Measurements from ENCODE around the gene C1orf21.

Gene C1orf21

GRCh38 chr1:184356891-184357290 is 29.9 kb upstream of the C1orf21 start:
- H3K27me3 ChIP-seq (ENCODE audit: insufficient read depth, low read length, poor library complexity, severe bottlenecking), result no peaks in the 10 kb centered on the region
- H3K4me1 ChIP-seq (ENCODE audit: insufficient read depth, low read length, poor library complexity, severe bottlenecking), result no peaks in the 10 kb centered on the region
- no peak overlapping the region for H3K4me3 ChIP-seq (ENCODE audit: low read length, poor library complexity, severe bottlenecking)
- no peaks in the 10 kb centered on the region for H3K9me3 ChIP-seq (ENCODE audit: insufficient read depth, low read depth, low read length)
- H3K9me2 ChIP-seq (replicated peaks; ENCODE audit: low read depth, low read length), result no peaks in the 10 kb centered on the region
- TF ChIP-seq EZH2phosphoT487 (IDR thresholded peaks at IDR 0.05; ENCODE audit: borderline replicate concordance) (no peak), CTCF (conservative IDR thresholded peaks at IDR 0.05; ENCODE audit: low read length) (no peak)
- no peaks in the 10 kb centered on the region for H3F3A ChIP-seq (ENCODE audit: low read depth)
- H3K9ac ChIP-seq (ENCODE audit: low read depth, low read length, poor library complexity, severe bottlenecking), result no peak overlapping the region
- no peaks in the 10 kb centered on the region for H4K20me1 ChIP-seq (ENCODE audit: insufficient read depth, low read length, poor library complexity, severe bottlenecking)
- no peaks in the 10 kb centered on the region for H3K36me3 ChIP-seq (ENCODE audit: insufficient read depth, low read length)
- no peaks in the 10 kb centered on the region for H3K79me2 ChIP-seq (ENCODE audit: insufficient read depth, low read length)
- no peak overlapping the region for H3K4me2 ChIP-seq (ENCODE audit: low read depth, low read length, poor library complexity, severe bottlenecking)
- H2AFZ ChIP-seq (ENCODE audit: low read length), result no peak overlapping the region

GRCh38 chr1:184358256-184358655 is 28.6 kb upstream of the C1orf21 start:
- Histone ChIP-seq H3K79me2 (ENCODE audit: insufficient read depth, low read length) (no peaks in the 10 kb centered on the region), H2AFZ (ENCODE audit: low read length) (no peak overlapping the region), H3K9me2 (replicated peaks; ENCODE audit: low read depth, low read length) (no peaks in the 10 kb centered on the region), H3K4me3 (ENCODE audit: low read length, poor library complexity, severe bottlenecking) (no peak overlapping the region), H3K27me3 (ENCODE audit: insufficient read depth, low read length, poor library complexity, severe bottlenecking) (no peaks in the 10 kb centered on the region), H3K4me2 (ENCODE audit: low read depth, low read length, poor library complexity, severe bottlenecking) (no peak overlapping the region), H3K9ac (ENCODE audit: low read depth, low read length, poor library complexity, severe bottlenecking) (no peak overlapping the region), H4K20me1 (ENCODE audit: insufficient read depth, low read length, poor library complexity, severe bottlenecking) (no peaks in the 10 kb centered on the region), H3K4me1 (ENCODE audit: insufficient read depth, low read length, poor library complexity, severe bottlenecking) (no peaks in the 10 kb centered on the region), H3K9me3 (ENCODE audit: insufficient read depth, low read depth, low read length) (no peaks in the 10 kb centered on the region), H3K36me3 (ENCODE audit: insufficient read depth, low read length) (no peaks in the 10 kb centered on the region), H3F3A (ENCODE audit: low read depth) (no peaks in the 10 kb centered on the region)
- TF ChIP-seq EZH2phosphoT487 (IDR thresholded peaks at IDR 0.05; ENCODE audit: borderline replicate concordance), result no peak
- no peak for TF ChIP-seq CTCF (conservative IDR thresholded peaks at IDR 0.05; ENCODE audit: low read length)

GRCh38 chr1:184359909-184360308 is 26.9 kb upstream of the C1orf21 start:
- H4K20me1 ChIP-seq (ENCODE audit: insufficient read depth, low read length, poor library complexity, severe bottlenecking), result no peaks in the 10 kb centered on the region
- TF ChIP-seq CTCF (conservative IDR thresholded peaks at IDR 0.05; ENCODE audit: low read length) (no peak), EZH2phosphoT487 (IDR thresholded peaks at IDR 0.05; ENCODE audit: borderline replicate concordance) (no peak)
- H3K4me3 ChIP-seq (ENCODE audit: low read length, poor library complexity, severe bottlenecking), result no peak overlapping the region
- no peak overlapping the region for H3K9ac ChIP-seq (ENCODE audit: low read depth, low read length, poor library complexity, severe bottlenecking)
- no peaks in the 10 kb centered on the region for H3K79me2 ChIP-seq (ENCODE audit: insufficient read depth, low read length)
- no peaks in the 10 kb centered on the region for H3K27me3 ChIP-seq (ENCODE audit: insufficient read depth, low read length, poor library complexity, severe bottlenecking)
- H3F3A ChIP-seq (ENCODE audit: low read depth), result no peaks in the 10 kb centered on the region
- H3K9me2 ChIP-seq (replicated peaks; ENCODE audit: low read depth, low read length), result no peaks in the 10 kb centered on the region
- H3K4me2 ChIP-seq (ENCODE audit: low read depth, low read length, poor library complexity, severe bottlenecking), result no peak overlapping the region
- no peaks in the 10 kb centered on the region for H3K9me3 ChIP-seq (ENCODE audit: insufficient read depth, low read depth, low read length)
- H3K36me3 ChIP-seq (ENCODE audit: insufficient read depth, low read length), result no peaks in the 10 kb centered on the region
- H2AFZ ChIP-seq (ENCODE audit: low read length), result no peak overlapping the region
- H3K4me1 ChIP-seq (ENCODE audit: insufficient read depth, low read length, poor library complexity, severe bottlenecking), result no peaks in the 10 kb centered on the region
